IMR-90 (cell line): Measurements from ENCODE around the gene SORCS1. TPM values are rescaled to one million over a fixed set of nuclear protein-coding genes. Genes with fewer than 3 reads are reported as not detected.

Experiments
- ATAC-seq: fragments of 200-7000 bp; cut with Tn5 transposase; 2 replicates; pipeline ENCODE4 v1.9.1; 2020; ENCODE audit warnings: low read depth, mild to moderate bottlenecking, moderate library complexity
- BruUV-seq: library from RNA; stranded (reverse); fragments of 400-500 nt; replicated peaks from 2 replicates; lab custom pipeline; 2021; lab: Mats Ljungman, UMichigan
- CTCF ChIA-PET: fragments of 300-600 bp; formaldehyde crosslinking; extraction: SDS; loops from one replicate; lab custom pipeline; 2021; ENCODE audit warnings: antibody characterized with exemption; lab: Yijun Ruan, JAX
- POLR2A ChIA-PET: fragments of 300-600 bp; sonication (Branson Sonifier 250); formaldehyde crosslinking; loops from one replicate; lab custom pipeline; 2022; ENCODE audit warnings: antibody characterized with exemption; ENCODE audit not compliant: unreplicated experiment; lab: Charles Lee
- DNase-seq: peaks from one replicate; pipeline ENCODE4 v3.0.0; 2013
- H2AFZ ChIP-seq: replicated peaks from 2 replicates; pipeline ENCODE3; 2013; ENCODE audit warnings: low read length, mild to moderate bottlenecking; ENCODE audit not compliant: poor library complexity
- H2AK5ac ChIP-seq: 2 replicates; pipeline ENCODE4 v1.6.1; 2013; ENCODE audit warnings: low read depth, low read length, inconsistent platforms
- H2AK9ac ChIP-seq: replicated peaks from 2 replicates; pipeline ENCODE3; 2013; ENCODE audit warnings: mild to moderate bottlenecking, low read depth, low read length, moderate library complexity; ENCODE audit not compliant: poor library complexity
- H2BK120ac ChIP-seq: 2 replicates; pipeline ENCODE4 v1.6.1; 2013; ENCODE audit warnings: low read depth, low read length, inconsistent platforms
- H2BK15ac ChIP-seq: 3 replicates; pipeline ENCODE4 v1.6.1; 2013; ENCODE audit warnings: low read depth, low read length, inconsistent platforms
- H2BK20ac ChIP-seq: 2 replicates; pipeline ENCODE4 v1.6.1; 2013; ENCODE audit warnings: low read depth, mild to moderate bottlenecking, inconsistent platforms, low read length, moderate library complexity
- H2BK5ac ChIP-seq: 2 replicates; pipeline ENCODE4 v1.6.1; 2013; ENCODE audit warnings: mild to moderate bottlenecking, low read depth, low read length, inconsistent platforms; ENCODE audit not compliant: poor library complexity, severe bottlenecking
- H3K14ac ChIP-seq: replicated peaks from 2 replicates; pipeline ENCODE4 v1.6.1; 2013; ENCODE audit warnings: low read depth, low read length, inconsistent platforms
- H3K18ac ChIP-seq: 2 replicates; pipeline ENCODE4 v1.6.1; 2013; ENCODE audit warnings: low read depth, low read length, control low read depth
- H3K23ac ChIP-seq: 2 replicates; pipeline ENCODE4 v1.6.1; 2013; ENCODE audit warnings: low read depth, low read length, inconsistent platforms
- H3K27ac ChIP-seq: 2 replicates; pipeline ENCODE4 v1.5.1; 2013; ENCODE audit warnings: mild to moderate bottlenecking, control low read depth, low read length; ENCODE audit not compliant: insufficient read depth
- H3K27me3 ChIP-seq: 2 replicates; pipeline ENCODE4 v1.6.1; 2013; ENCODE audit warnings: low read length; ENCODE audit not compliant: control insufficient read depth, insufficient read depth
- H3K36me3 ChIP-seq: 2 replicates; pipeline ENCODE4 v1.6.1; 2013; ENCODE audit warnings: low read length, mixed read lengths; ENCODE audit not compliant: control insufficient read depth, insufficient read depth
- H3K4ac ChIP-seq: 2 replicates; pipeline ENCODE4 v1.6.1; 2013; ENCODE audit warnings: low read depth, low read length, inconsistent platforms
- H3K4me1 ChIP-seq: 2 replicates; pipeline ENCODE4 v1.6.1; 2013; ENCODE audit warnings: low read length, mixed read lengths; ENCODE audit not compliant: control insufficient read depth, insufficient read depth
- H3K4me2 ChIP-seq: 2 replicates; pipeline ENCODE4 v1.6.1; 2013; ENCODE audit warnings: low read depth, mild to moderate bottlenecking, control low read depth, low read length, moderate library complexity
- H3K4me3 ChIP-seq: 2 replicates; pipeline ENCODE4 v1.5.1; 2013; ENCODE audit warnings: low read depth, mild to moderate bottlenecking, control low read depth, low read length, moderate library complexity; ENCODE audit not compliant: insufficient read depth
- H3K56ac ChIP-seq: 2 replicates; pipeline ENCODE4 v1.6.1; 2013; ENCODE audit warnings: low read length, inconsistent platforms; ENCODE audit not compliant: insufficient read depth; ENCODE audit errors: extremely low read depth
- H3K79me1 ChIP-seq, 2 experiments: 2 replicates each; pipeline ENCODE4 v1.6.1; 2013; ENCODE audit warnings: low read length in 2 of 2, inconsistent platforms in 1 of 2, low read depth in 1 of 2
- H3K9ac ChIP-seq: 2 replicates; pipeline ENCODE4 v1.6.1; 2013; ENCODE audit warnings: low read depth, low read length, control low read depth
- H3K9me1 ChIP-seq: 2 replicates; pipeline ENCODE4 v1.6.1; 2013; ENCODE audit warnings: low read length, inconsistent platforms; ENCODE audit not compliant: insufficient read depth
- H3K9me3 ChIP-seq: 2 replicates; pipeline ENCODE4 v1.6.1; 2013; ENCODE audit warnings: low read length; ENCODE audit not compliant: control insufficient read depth, insufficient read depth
- H4K20me1 ChIP-seq: 2 replicates; pipeline ENCODE4 v1.6.1; 2013; ENCODE audit warnings: low read length, inconsistent platforms; ENCODE audit not compliant: insufficient read depth
- H4K5ac ChIP-seq: 2 replicates; pipeline ENCODE4 v1.6.1; 2013; ENCODE audit warnings: mild to moderate bottlenecking, low read depth, low read length, control low read depth
- H4K8ac ChIP-seq, 2 experiments: 2 replicates each; pipeline ENCODE4 v1.6.1; 2013; ENCODE audit warnings: low read depth in 2 of 2, low read length in 2 of 2, control low read depth in 1 of 2, inconsistent platforms in 1 of 2
- H4K91ac ChIP-seq: 2 replicates; pipeline ENCODE4 v1.6.1; 2013; ENCODE audit warnings: low read depth, low read length, inconsistent platforms; ENCODE audit not compliant: insufficient read depth
- BHLHE40 ChIP-seq: fragments of 150-350 bp; IDR thresholded peaks from 2 replicates; pipeline ENCODE4 v1.6.1; 2016; ENCODE audit warnings: mild to moderate bottlenecking, low read depth, low read length
- CEBPB ChIP-seq: IDR thresholded peaks from 2 replicates; pipeline ENCODE4 v1.6.1; 2012; ENCODE audit warnings: low read depth, low read length, improper control_type of control experiment
- CHD1 ChIP-seq: IDR thresholded peaks from 2 replicates; pipeline ENCODE4 v1.6.1; 2012; ENCODE audit warnings: low read depth, low read length, improper control_type of control experiment
- MAFK ChIP-seq: IDR thresholded peaks from 2 replicates; pipeline ENCODE4 v1.6.1; 2012; ENCODE audit warnings: low read depth, low read length, improper control_type of control experiment
- MAZ ChIP-seq: IDR thresholded peaks from 2 replicates; pipeline ENCODE4 v1.6.1; 2012; ENCODE audit warnings: low read depth, mild to moderate bottlenecking, low read length, improper control_type of control experiment, moderate library complexity, borderline replicate concordance
- MXI1 ChIP-seq: IDR thresholded peaks from 2 replicates; pipeline ENCODE4 v1.6.1; 2012; ENCODE audit warnings: low read depth, mild to moderate bottlenecking, low read length, moderate library complexity, borderline replicate concordance
- NFE2L2 ChIP-seq: fragments of 150-350 bp; IDR thresholded peaks from 2 replicates; pipeline ENCODE4 v1.6.1; 2016; ENCODE audit warnings: low read depth, mild to moderate bottlenecking, low read length
- POLR2A ChIP-seq: IDR thresholded peaks from 2 replicates; pipeline ENCODE4 v1.6.1; 2012; ENCODE audit warnings: mild to moderate bottlenecking, low read depth, low read length
- RCOR1 ChIP-seq: IDR thresholded peaks from 2 replicates; pipeline ENCODE4 v1.6.1; 2012; ENCODE audit warnings: mild to moderate bottlenecking, low read length, improper control_type of control experiment; ENCODE audit not compliant: insufficient replicate concordance
- RFX5 ChIP-seq: IDR thresholded peaks from 2 replicates; pipeline ENCODE4 v1.8.0; 2012; ENCODE audit warnings: low read depth, mild to moderate bottlenecking, low read length, moderate library complexity
- USF2 ChIP-seq: fragments of 150-350 bp; IDR thresholded peaks from 2 replicates; pipeline ENCODE4 v1.6.1; 2017; ENCODE audit warnings: mild to moderate bottlenecking, antibody characterized with exemption, low read length, low read depth
- WGBS, 2 experiments: methylation state at CpG; one replicate each; pipeline versions ENCODE4 v1.1.5 to v1.1.7; 2013; ENCODE audit warnings: missing lambda C conversion rate in 2 of 2; ENCODE audit not compliant: insufficient read length in 1 of 2; ENCODE audit errors: extremely low coverage in 2 of 2; 5-methylcytosine and 5-hydroxymethylcytosine counted together
- dilution Hi-C: fragments of 300-500 bp; cut with HindIII; formaldehyde crosslinking; loops from one replicate; pipeline ENCODE4 v1.14.3; 2018; ENCODE audit warnings: low sequenced_read_pairs; ENCODE audit not compliant: unreplicated experiment
- in situ Hi-C: fragments of 300-500 bp; cut with MboI; formaldehyde crosslinking; loops from 3 replicates; pipeline ENCODE4 v1.14.3; 2019; ENCODE audit warnings: low sequenced_read_pairs, inconsistent platforms, mixed read lengths
- intact Hi-C: fragments of 100-400 bp; cut with micrococcal nuclease; formaldehyde crosslinking; loops from 2 replicates; pipeline ENCODE4 v1.10.0; 2022
- polyA plus RNA-seq, 3 experiments: library from polyadenylated mRNA; depleted of rRNA; stranded (reverse); fragments of >200 nt; gene quantifications; 2 replicates each; pipeline ENCODE4 v1.2.3, GENCODE V29; 2012; ENCODE audit warnings: low replicate concordance in 1 of 3
- total RNA-seq: library from RNA; depleted of rRNA; stranded (reverse); fragments of >200 nt; gene quantifications from 2 replicates; pipeline ENCODE4 v1.2.3, GENCODE V29; 2012

The SORCS1 gene
- total and polyA plus RNA-seq, 2 of the 4 experiments (the other 2 are of a cell fraction) = under 0.01 TPM; not detected in 1

- Histone ChIP-seq H4K8ac (no peak overlapping the region), H3K56ac (no peak overlapping the region), H4K20me1 (no peaks in the 10 kb centered on the region), H3K9ac (no peak overlapping the region), H3K9me1 (no peaks in the 10 kb centered on the region), H4K5ac (no peak overlapping the region), H2AFZ (no peak overlapping the region), H2BK20ac (no peak overlapping the region), H3K23ac (no peak overlapping the region), H3K14ac (no peak overlapping the region), H2AK5ac (no peak overlapping the region), H3K18ac (no peak overlapping the region), H3K4me2 (no peak overlapping the region), H2BK5ac (no peak overlapping the region), H3K4me1 (no peaks in the 10 kb centered on the region), H2BK120ac (no peak overlapping the region), H3K27me3 (no peaks in the 10 kb centered on the region), H3K79me1 (no peaks in the 10 kb centered on the region), H2BK15ac (no peak overlapping the region), H3K36me3 (no peaks in the 10 kb centered on the region), H3K27ac (no peak overlapping the region), H3K9me3 (peaks cover 2% of the 10 kb centered on the region; the same call in 1 of the 2 replicates), H4K91ac (no peak overlapping the region), H2AK9ac (no peak overlapping the region), H3K4ac (no peak overlapping the region), H3K4me3 (no peak overlapping the region)
- ATAC-seq (no peak), DNase-seq (no peak)
- in situ Hi-C loops (no loop called here), intact Hi-C loops (no loop called here), dilution Hi-C loops (no loop called here)
- no CpG with 5 or more reads among the region's 2 CpGs for WGBS, 2 experiments
- ChIA-PET CTCF (no interaction called here), POLR2A (no interaction called here)
- TF ChIP-seq RCOR1 = no peak
- no peak for TF ChIP-seq MAFK
- TF ChIP-seq MAZ = no peak
- no peak for TF ChIP-seq POLR2A
- TF ChIP-seq CEBPB = no peak
- TF ChIP-seq BHLHE40 = no peak
- no peak for TF ChIP-seq USF2
- TF ChIP-seq CHD1 = no peak
- no peak for TF ChIP-seq RFX5
- TF ChIP-seq MXI1 = no peak
- TF ChIP-seq NFE2L2 = no peak
- no TSS peak for BruUV-seq
Observed at GRCh38 chr10:106696239-106696638, 468.3 kb downstream of the SORCS1 start.
